LNCAP (cell line): Measurements from ENCODE around the gene TRIM26.

Source experiments
- CTCF ChIP-seq: fragments of 450-650 bp; IDR thresholded peaks from 2 replicates; pipeline ENCODE4 v1.5.1; 2017; ENCODE audit warnings: mild to moderate bottlenecking

TRIM26 gene

GRCh38 chr6:30163090-30163917 is 49.9 kb downstream of the TRIM26 start, which contains the start of gene TRIM15:
Gene TRIM15 (plus strand): TSS chr6:30163546. CDS start chr6:30163685, 139 bp downstream.
- TF ChIP-seq CTCF: no peak

GRCh38 chr6:30162265-30163089 is 50.7 kb downstream of the TRIM26 start:
- no peak for TF ChIP-seq CTCF

GRCh38 chr6:30160785-30161531 is 52.2 kb downstream of the TRIM26 start, which contains the start of gene TRIM10:
Gene TRIM10 (minus strand): TSS chr6:30161211. CDS start chr6:30160858, 353 bp downstream.
- no peak for TF ChIP-seq CTCF

GRCh38 chr6:30160008-30160784 is 53.0 kb downstream of the TRIM26 start:
- TF ChIP-seq CTCF: no peak

GRCh38 chr6:30158475-30159040 is 54.6 kb downstream of the TRIM26 start:
- no peak for TF ChIP-seq CTCF

GRCh38 chr6:30157999-30158398 is 55.2 kb downstream of the TRIM26 start:
- TF ChIP-seq CTCF: no peak
